ENCODE measurements around the gene MAN1A1. TPM values are rescaled to one million over a fixed set of nuclear protein-coding genes. Genes with fewer than 3 reads are reported as not detected.

The MAN1A1 gene
- total and polyA plus RNA-seq, 2 of the 8 experiments (the other 6 are each of a cell fraction or from before 2014, with no cell fraction given): 1.8 to 5.4 TPM

- no peak for TF ChIP-seq CHD7 (IDR thresholded peaks at IDR 0.05; ENCODE audit: insufficient replicate concordance, low read length)
- TF ChIP-seq, protein P1, sequence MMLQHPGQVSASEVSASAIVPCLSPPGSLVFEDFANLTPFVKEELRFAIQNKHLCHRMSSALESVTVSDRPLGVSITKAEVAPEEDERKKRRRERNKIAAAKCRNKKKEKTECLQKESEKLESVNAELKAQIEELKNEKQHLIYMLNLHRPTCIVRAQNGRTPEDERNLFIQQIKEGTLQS (IDR thresholded peaks at IDR 0.05; ENCODE audit: insufficient read depth, low read depth, low read length): no peak
- TF ChIP-seq, protein P2, sequence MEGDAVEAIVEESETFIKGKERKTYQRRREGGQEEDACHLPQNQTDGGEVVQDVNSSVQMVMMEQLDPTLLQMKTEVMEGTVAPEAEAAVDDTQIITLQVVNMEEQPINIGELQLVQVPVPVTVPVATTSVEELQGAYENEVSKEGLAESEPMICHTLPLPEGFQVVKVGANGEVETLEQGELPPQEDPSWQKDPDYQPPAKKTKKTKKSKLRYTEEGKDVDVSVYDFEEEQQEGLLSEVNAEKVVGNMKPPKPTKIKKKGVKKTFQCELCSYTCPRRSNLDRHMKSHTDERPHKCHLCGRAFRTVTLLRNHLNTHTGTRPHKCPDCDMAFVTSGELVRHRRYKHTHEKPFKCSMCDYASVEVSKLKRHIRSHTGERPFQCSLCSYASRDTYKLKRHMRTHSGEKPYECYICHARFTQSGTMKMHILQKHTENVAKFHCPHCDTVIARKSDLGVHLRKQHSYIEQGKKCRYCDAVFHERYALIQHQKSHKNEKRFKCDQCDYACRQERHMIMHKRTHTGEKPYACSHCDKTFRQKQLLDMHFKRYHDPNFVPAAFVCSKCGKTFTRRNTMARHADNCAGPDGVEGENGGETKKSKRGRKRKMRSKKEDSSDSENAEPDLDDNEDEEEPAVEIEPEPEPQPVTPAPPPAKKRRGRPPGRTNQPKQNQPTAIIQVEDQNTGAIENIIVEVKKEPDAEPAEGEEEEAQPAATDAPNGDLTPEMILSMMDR (IDR thresholded peaks at IDR 0.05; ENCODE audit: control extremely low read depth in 1 of 3, insufficient read depth in 1 of 3, low read depth in 1 of 3, low read length in 3 of 3): no peak
- TF ChIP-seq, protein P3, sequence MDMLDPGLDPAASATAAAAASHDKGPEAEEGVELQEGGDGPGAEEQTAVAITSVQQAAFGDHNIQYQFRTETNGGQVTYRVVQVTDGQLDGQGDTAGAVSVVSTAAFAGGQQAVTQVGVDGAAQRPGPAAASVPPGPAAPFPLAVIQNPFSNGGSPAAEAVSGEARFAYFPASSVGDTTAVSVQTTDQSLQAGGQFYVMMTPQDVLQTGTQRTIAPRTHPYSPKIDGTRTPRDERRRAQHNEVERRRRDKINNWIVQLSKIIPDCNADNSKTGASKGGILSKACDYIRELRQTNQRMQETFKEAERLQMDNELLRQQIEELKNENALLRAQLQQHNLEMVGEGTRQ (IDR thresholded peaks at IDR 0.05; ENCODE audit: low read length): no peak
- no peak for TF ChIP-seq RFX5 (IDR thresholded peaks at IDR 0.05; ENCODE audit: borderline replicate concordance, low read depth, low read length)
Observed at GRCh38 chr6:119190176-119190575, 159.4 kb downstream of the MAN1A1 start (continued).
